Natural killer cell treated with Interleukin-12 subunit alpha and Interleukin-12 subunit beta and Interleukin-15 and Interleukin-18, amount 100 ng/mL, for 72 hours (primary cell): ENCODE data around the gene TCFL5. TPM values are rescaled to one million over a fixed set of nuclear protein-coding genes. Genes with fewer than 3 reads are reported as not detected.
"Not testable (repeated sequence)": the region's sequence is repeated elsewhere in the genome, so short reads cannot be mapped to it uniquely, and the experiment has no call there.

Experiments used
- ATAC-seq, 2 donors: fragments of 150-1000 bp; cut with Tn5 transposase in 1 of 2; sonication (Bioruptor Pico), chemical (Tn5 transposase) in 1 of 2; 2 replicates each; pipeline ENCODE4 v1.10.0; 2021
- DNase-seq: peaks from one replicate; pipeline ENCODE4 v3.0.0; 2022; ENCODE audit warnings: low spot score
- H3K27ac Mint-ChIP-seq, 2 donors: 1 replicate in 1 of 2; 2 replicates in 1 of 2; pipeline ENCODE4 v1.8.0; 2022; ENCODE audit warnings: mixed read lengths in 2 of 2, mild to moderate bottlenecking in 1 of 2, moderate library complexity in 1 of 2
- H3K27me3 Mint-ChIP-seq, 2 donors: 1 replicate in 1 of 2; 2 replicates in 1 of 2; pipeline ENCODE4 v1.8.0; 2022; ENCODE audit warnings: mixed read lengths in 2 of 2
- H3K36me3 Mint-ChIP-seq: one replicate; pipeline ENCODE4 v1.8.0; 2022; ENCODE audit warnings: mixed read lengths
- H3K4me1 Mint-ChIP-seq, 2 donors: 1 replicate in 1 of 2; 2 replicates in 1 of 2; pipeline ENCODE4 v1.8.0; 2022; ENCODE audit warnings: low read depth in 2 of 2, mixed read lengths in 2 of 2, mild to moderate bottlenecking in 1 of 2
- H3K4me3 Mint-ChIP-seq: one replicate; pipeline ENCODE4 v1.8.0; 2022; ENCODE audit warnings: mixed read lengths
- H3K9me3 Mint-ChIP-seq: 2 replicates; pipeline ENCODE4 v1.8.0; 2022; ENCODE audit warnings: mixed read lengths
- total RNA-seq, 2 donors: library from RNA; stranded (reverse); gene quantifications; one replicate each; pipeline ENCODE4 v1.2.3, GENCODE V29; 2022

Gene TCFL5
- total RNA-seq, 2 donors from 2014 or later = 4.1 to 5.9 TPM

DNA sequence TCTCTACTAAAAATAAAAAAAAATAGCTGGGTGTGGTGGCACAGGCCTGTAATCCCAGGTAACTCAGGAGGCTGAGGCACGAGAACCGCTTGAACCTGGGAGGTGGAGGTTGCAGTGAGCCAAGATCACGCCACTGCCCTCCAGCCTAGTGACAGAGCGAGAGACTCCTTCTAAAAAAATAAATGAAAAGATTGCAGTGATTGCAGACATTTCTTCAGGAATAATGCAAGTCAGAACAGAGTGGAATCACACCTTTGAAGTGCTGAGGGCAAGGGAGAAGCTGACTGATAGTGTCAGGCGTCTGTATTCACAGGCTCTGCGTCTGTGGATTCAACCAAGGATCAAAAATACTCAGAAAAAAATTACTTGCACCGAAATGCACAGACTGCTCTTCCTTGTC is 2.6 kb upstream of the TCFL5 start:
- DNase-seq = no peak
- Mint-ChIP-seq H3K4me3 (no peak overlapping the region), H3K27me3 (no peaks in the 10 kb centered on the region), H3K9me3 (no peaks in the 10 kb centered on the region), H3K36me3 (no peaks in the 10 kb centered on the region), H3K27ac (no peak overlapping the region), H3K4me1 (peaks cover 8 to 9% of the 10 kb centered on the region in 2 donors)
- no peak for ATAC-seq

DNA sequence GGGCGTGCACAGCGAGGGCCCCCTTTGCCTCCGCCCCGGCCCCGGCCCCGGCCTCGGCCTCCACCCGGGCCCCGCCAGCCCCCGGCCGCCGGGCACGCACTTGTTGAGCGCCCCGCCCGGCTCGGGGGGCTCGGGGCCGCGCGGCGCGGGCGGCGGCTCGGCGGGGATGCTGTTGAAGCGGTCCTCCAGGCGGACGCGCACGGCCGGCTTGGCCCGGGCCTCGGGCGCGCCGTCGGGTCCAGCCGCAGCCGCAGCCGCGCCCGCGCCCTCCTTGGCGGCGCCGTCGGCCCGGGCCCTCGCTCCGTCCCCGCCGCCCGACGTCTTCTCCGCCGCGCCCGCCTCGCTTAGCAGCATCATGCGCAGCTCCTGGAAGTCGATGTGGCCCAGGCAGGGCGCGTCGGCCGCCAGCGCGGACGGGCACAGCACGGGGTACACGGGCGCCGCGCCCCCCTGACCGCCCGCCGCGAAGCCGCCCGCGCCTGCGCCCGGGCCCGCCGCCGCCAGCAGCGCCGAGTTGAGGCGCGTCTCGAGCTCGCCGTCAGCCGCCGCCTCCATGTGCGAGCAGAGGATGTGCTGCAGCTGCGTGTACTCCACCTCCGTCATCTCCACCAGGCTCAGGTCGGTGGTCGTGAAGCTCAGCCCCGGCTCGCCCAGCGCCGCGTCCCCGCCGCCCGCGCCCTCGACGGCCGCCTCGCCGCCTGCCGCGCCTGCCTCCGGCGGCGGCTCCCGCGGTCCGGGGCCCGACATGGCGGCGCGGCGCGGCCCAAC is 514 bp downstream of the TCFL5 start:
- H3K27ac Mint-ChIP-seq = no peak overlapping the region
- H3K9me3 Mint-ChIP-seq = no peaks in the 10 kb centered on the region
- H3K4me3 Mint-ChIP-seq = peak overlapping the region; percentile 72
- ATAC-seq (peak; percentile 50), DNase-seq (no peak)
- no peaks in the 10 kb centered on the region for H3K27me3 Mint-ChIP-seq
- H3K36me3 Mint-ChIP-seq = peaks cover 11% of the 10 kb centered on the region
- H3K4me1 Mint-ChIP-seq = peaks cover 15 to 18% of the 10 kb centered on the region in 2 donors

- Mint-ChIP-seq H3K36me3 (peaks cover 11% of the 10 kb centered on the region), H3K4me3 (peak overlapping the region; percentile 72), H3K4me1 (peaks cover 15 to 18% of the 10 kb centered on the region in 2 donors), H3K9me3 (no peaks in the 10 kb centered on the region), H3K27me3 (no peaks in the 10 kb centered on the region), H3K27ac (no peak overlapping the region)
- no peak for ATAC-seq
- no peak for DNase-seq
These were observed 1.2 kb downstream of the TCFL5 start for GRCh38 chr20:62860391-62860923.

DNA sequence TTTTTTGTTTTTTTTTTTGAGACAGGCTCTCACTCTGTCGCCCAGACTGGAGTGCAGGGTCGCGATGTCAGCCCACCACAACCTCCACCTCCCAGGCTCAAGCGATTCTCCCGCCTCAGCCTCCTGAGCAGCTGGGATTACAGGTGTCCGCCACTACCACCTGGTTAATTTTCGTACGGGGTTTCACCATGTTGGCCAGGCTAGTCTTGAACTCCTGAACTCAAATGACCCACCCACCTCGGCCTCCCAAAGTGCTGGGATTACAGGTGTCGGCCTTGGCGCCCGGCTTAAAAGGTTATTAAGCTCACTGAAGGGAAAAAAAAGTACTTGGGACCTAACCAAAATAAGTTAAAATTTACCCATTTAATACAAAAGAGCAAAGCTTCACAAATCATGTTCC is 1.9 kb downstream of the TCFL5 start:
- Mint-ChIP-seq H3K27me3 (no peaks in the 10 kb centered on the region), H3K9me3 (no peaks in the 10 kb centered on the region), H3K27ac (no peak overlapping the region), H3K4me1 (peaks cover 15 to 18% of the 10 kb centered on the region in 2 donors), H3K36me3 (peaks cover 11% of the 10 kb centered on the region), H3K4me3 (peak overlapping the region; percentile 72)
- ATAC-seq (no peak), DNase-seq (no peak)

DNA sequence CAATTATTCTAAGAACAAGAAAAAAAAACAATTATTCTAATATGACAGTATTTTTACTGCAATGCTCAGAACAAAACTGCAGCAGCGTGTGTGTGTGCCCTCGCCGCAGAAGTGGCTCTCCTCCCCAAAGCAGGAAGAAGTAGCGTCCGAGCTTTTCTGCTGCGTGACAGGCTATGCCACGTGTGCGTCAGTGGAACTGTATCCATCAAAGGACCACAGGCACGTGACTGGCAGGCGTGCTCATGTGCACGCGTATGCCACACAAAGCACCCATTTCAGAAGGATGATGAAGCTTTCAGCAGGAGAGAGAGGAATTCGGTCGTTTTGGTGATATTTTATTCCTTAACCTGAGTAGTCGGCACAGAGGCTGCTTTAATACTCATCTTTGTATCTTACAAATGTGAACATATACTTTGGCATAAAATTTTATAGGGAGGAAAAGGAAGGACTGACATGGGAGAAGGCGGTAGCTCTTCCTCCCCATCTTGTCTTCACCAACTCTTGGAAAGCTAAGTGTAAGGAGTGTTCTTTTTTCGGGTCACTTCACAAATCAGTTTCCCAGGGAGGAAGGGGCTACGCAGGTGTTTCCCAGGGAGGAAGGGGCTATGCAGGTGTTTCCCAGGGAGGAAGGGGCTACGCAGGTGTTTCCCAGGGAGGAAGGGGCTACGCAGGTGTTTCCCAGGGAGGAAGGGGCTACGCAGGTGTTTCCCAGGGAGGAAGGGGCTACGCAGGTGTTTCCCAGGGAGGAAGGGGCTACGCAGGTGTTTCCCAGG is 3.4 kb downstream of the TCFL5 start:
- Mint-ChIP-seq H3K4me1 (peaks cover 15 to 18% of the 10 kb centered on the region in 2 donors), H3K27me3 (no peaks in the 10 kb centered on the region), H3K4me3 (peak overlapping the region; percentile 60), H3K36me3 (peaks cover 15% of the 10 kb centered on the region), H3K27ac (peak overlapping the region in 1 of 2 donors; percentile 70), H3K9me3 (no peaks in the 10 kb centered on the region)
- no peak for ATAC-seq
- DNase-seq = no peak

- no peak overlapping the region for H3K27ac Mint-ChIP-seq
- H3K4me3 Mint-ChIP-seq = no peak overlapping the region
- peaks cover 18 to 22% of the 10 kb centered on the region in 2 donors for H3K4me1 Mint-ChIP-seq
- DNase-seq = no peak
- no peaks in the 10 kb centered on the region for H3K27me3 Mint-ChIP-seq
- no peak for ATAC-seq
- H3K9me3 Mint-ChIP-seq = no peaks in the 10 kb centered on the region
- H3K36me3 Mint-ChIP-seq = peaks cover 15% of the 10 kb centered on the region
These were observed 4.5 kb downstream of the TCFL5 start for GRCh38 chr20:62856931-62857619.

- no peak overlapping the region for H3K27ac Mint-ChIP-seq
These were observed 6.5 kb downstream of the TCFL5 start for GRCh38 chr20:62855120-62855519.

GRCh38 chr20:62854121-62854520 is 7.5 kb downstream of the TCFL5 start:
- Mint-ChIP-seq H3K27me3 (no peaks in the 10 kb centered on the region), H3K27ac (no peak overlapping the region), H3K9me3 (no peaks in the 10 kb centered on the region), H3K36me3 (peaks cover 15% of the 10 kb centered on the region), H3K4me3 (no peak overlapping the region), H3K4me1 (peaks cover 10 to 13% of the 10 kb centered on the region in 2 donors)
- ATAC-seq = no peak
- no peak for DNase-seq

More at GRCh38 chr20:62855120-62855519, 6.5 kb downstream of the TCFL5 start:
- DNase-seq = no peak
- H3K27me3 Mint-ChIP-seq = no peaks in the 10 kb centered on the region
- H3K4me3 Mint-ChIP-seq = no peak overlapping the region
- peaks cover 13 to 15% of the 10 kb centered on the region in 2 donors for H3K4me1 Mint-ChIP-seq
- no peaks in the 10 kb centered on the region for H3K9me3 Mint-ChIP-seq
- ATAC-seq = no peak
- peaks cover 15% of the 10 kb centered on the region for H3K36me3 Mint-ChIP-seq

GRCh38 chr20:62853304-62853703 is 8.3 kb downstream of the TCFL5 start:
- not testable (repeated sequence) for H3K27ac Mint-ChIP-seq, ATAC-seq, H3K9me3 Mint-ChIP-seq, H3K27me3 Mint-ChIP-seq, H3K4me3 Mint-ChIP-seq
- DNase-seq = peak; percentile 10
- Mint-ChIP-seq H3K4me1 (peaks cover 9 to 11% of the 10 kb centered on the region in 2 donors), H3K36me3 (peaks cover 15% of the 10 kb centered on the region)

DNA sequence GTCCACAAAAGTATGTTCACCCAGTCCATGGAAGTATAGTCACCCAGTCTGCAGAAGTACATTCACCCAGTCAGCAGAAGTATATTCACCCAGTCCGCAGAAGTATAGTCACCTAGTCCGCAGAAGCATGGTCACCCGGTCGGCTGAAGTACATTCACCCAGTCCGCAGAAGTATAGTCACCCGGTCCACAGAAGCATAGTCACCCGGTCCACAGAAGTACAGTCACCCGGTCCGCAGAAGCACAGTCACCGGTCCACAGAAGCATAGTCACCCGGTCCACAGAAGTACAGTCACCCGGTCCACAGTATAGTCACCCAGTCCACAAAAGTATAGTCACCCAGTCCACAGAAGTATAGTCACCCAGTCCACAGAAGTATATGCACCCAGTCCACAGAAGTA is 8.8 kb downstream of the TCFL5 start:
- Mint-ChIP-seq H3K4me3 (no peak overlapping the region), H3K27ac (no peak overlapping the region), H3K9me3 (no peaks in the 10 kb centered on the region), H3K4me1 (peaks cover 5 to 7% of the 10 kb centered on the region in 2 donors), H3K36me3 (peaks cover 11% of the 10 kb centered on the region), H3K27me3 (no peaks in the 10 kb centered on the region)
- DNase-seq (peak; percentile 56), ATAC-seq (no peak)

DNA sequence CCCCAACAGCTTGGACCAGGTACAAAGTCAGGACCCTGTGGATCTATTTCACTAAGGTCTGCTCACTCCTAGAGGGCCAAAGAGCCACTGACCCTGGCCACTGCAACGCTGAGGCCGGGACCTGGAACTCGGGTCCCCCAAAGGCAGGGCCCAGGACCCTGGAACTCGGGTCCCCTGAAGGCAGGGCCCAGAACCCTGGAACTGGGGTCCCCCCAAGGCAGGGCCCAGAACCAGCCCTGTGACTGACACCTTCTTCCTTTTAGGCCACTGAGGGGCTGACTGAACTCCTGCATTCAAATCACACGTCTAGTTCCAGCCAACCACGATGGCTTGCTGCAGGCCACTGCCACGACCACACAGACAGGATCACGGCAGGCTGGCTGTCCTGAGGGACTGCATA is 9.4 kb downstream of the TCFL5 start:
- peaks cover 0 to 7% of the 10 kb centered on the region in 2 donors for H3K4me1 Mint-ChIP-seq
- H3K4me3 Mint-ChIP-seq = no peak overlapping the region
- H3K9me3 Mint-ChIP-seq = no peaks in the 10 kb centered on the region
- DNase-seq (peak; percentile 35), ATAC-seq (peak in 1 of 2 donors; percentile 36)
- H3K27me3 Mint-ChIP-seq = no peaks in the 10 kb centered on the region
- H3K36me3 Mint-ChIP-seq = peaks cover 5% of the 10 kb centered on the region
- no peak overlapping the region for H3K27ac Mint-ChIP-seq

- Mint-ChIP-seq H3K4me1 (peaks cover 0 to 7% of the 10 kb centered on the region in 2 donors), H3K4me3 (no peak overlapping the region), H3K27ac (no peak overlapping the region), H3K36me3 (peaks cover 4% of the 10 kb centered on the region), H3K27me3 (no peaks in the 10 kb centered on the region), H3K9me3 (no peaks in the 10 kb centered on the region)
- ATAC-seq (no peak), DNase-seq (peak; percentile 56)
These were observed 11.2 kb downstream of the TCFL5 start for GRCh38 chr20:62850333-62850974.

DNA sequence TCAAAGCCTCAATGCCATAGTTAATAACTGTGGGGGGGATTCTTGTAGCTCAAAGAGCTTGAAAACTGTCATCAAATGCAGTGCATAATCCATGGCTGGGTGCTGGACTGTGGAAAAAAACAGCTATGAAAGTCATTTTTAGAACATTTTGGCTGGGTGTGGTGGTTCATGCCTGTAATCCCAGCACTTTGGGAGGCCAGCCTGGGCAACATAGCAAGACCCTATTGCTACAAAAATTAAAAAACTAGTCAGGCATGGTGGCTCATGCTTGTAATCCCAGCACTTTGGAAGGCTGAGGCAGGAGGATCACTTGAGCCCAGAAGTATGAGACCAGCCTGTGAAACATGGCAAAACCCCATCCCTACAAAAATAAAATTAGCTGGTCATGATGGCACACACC is 12.2 kb downstream of the TCFL5 start:
- peaks cover 0 to 7% of the 10 kb centered on the region in 2 donors for H3K4me1 Mint-ChIP-seq
- DNase-seq (no peak), ATAC-seq (no peak)
- no peak overlapping the region for H3K4me3 Mint-ChIP-seq
- no peaks in the 10 kb centered on the region for H3K9me3 Mint-ChIP-seq
- H3K36me3 Mint-ChIP-seq = peaks cover 4% of the 10 kb centered on the region
- H3K27ac Mint-ChIP-seq = no peak overlapping the region
- H3K27me3 Mint-ChIP-seq = no peaks in the 10 kb centered on the region
